Activated B cell treated with CpG ODN at 0.5 μM for 24 hours (primary cell): ENCODE measurements around the gene ARMC3. TPM values are rescaled to one million over a fixed set of nuclear protein-coding genes. Genes with fewer than 3 reads are reported as not detected.

Source experiments
- ATAC-seq: fragments of 200-7000 bp; cut with Tn5 transposase; one replicate; pipeline ENCODE4 v1.10.0; 2021; ENCODE audit warnings: low read depth, mild to moderate bottlenecking, moderate library complexity
- CTCF ChIA-PET: fragments of 350-600 bp; sonication (Branson Sonifier 250); formaldehyde crosslinking; loops from one replicate; lab custom pipeline; 2021; ENCODE audit warnings: antibody characterized with exemption; lab: Charles Lee
- POLR2A ChIA-PET: fragments of 350-600 bp; sonication (Branson Sonifier 250); formaldehyde crosslinking; loops from one replicate; lab custom pipeline; 2021; ENCODE audit warnings: antibody characterized with exemption; lab: Charles Lee
- DNase-seq: peaks from one replicate; pipeline ENCODE4 v3.0.0; 2022
- H3K27ac Mint-ChIP-seq: one replicate; pipeline ENCODE4 v1.8.0; 2020; ENCODE audit warnings: mixed read lengths
- H3K27me3 Mint-ChIP-seq: one replicate; pipeline ENCODE4 v1.8.0; 2021; ENCODE audit warnings: mixed read lengths
- H3K36me3 Mint-ChIP-seq: one replicate; pipeline ENCODE4 v1.8.0; 2021; ENCODE audit warnings: low read depth, mixed read lengths
- H3K4me1 Mint-ChIP-seq: one replicate; pipeline ENCODE4 v1.8.0; 2021; ENCODE audit warnings: mixed read lengths
- H3K4me3 Mint-ChIP-seq: one replicate; pipeline ENCODE4 v1.8.0; 2020; ENCODE audit warnings: mild to moderate bottlenecking, mixed read lengths
- H3K9me3 Mint-ChIP-seq: one replicate; pipeline ENCODE4 v1.8.0; 2020; ENCODE audit warnings: mixed read lengths
- intact Hi-C: fragments of 100-400 bp; cut with micrococcal nuclease; formaldehyde crosslinking; loops from one replicate; pipeline ENCODE4 v1.15.1; 2024
- total RNA-seq: library from RNA; stranded (reverse); gene quantifications from 2 replicates; pipeline ENCODE4 v1.2.3, GENCODE V29; 2022
- TF ChIP-seq, protein P1 (sequence below): fragments of 200-600 bp; IDR thresholded peaks from one replicate; pipeline ENCODE4 v1.8.0; 2022; ENCODE audit warnings: antibody characterized with exemption, mild to moderate bottlenecking

The ARMC3 gene
- total RNA-seq, 1 donor from 2014 or later: not detected

GRCh38 chr10:22931948-22932347 lies 4.1 kb downstream of the ARMC3 start:
- no peak for DNase-seq
- H3K27ac Mint-ChIP-seq: no peak overlapping the region

GRCh38 chr10:22932626-22933370 lies 4.9 kb downstream of the ARMC3 start:
- peaks cover 21% of the 10 kb centered on the region for H3K4me1 Mint-ChIP-seq
- H3K36me3 Mint-ChIP-seq: no peaks in the 10 kb centered on the region
- TF ChIP-seq, protein P1, sequence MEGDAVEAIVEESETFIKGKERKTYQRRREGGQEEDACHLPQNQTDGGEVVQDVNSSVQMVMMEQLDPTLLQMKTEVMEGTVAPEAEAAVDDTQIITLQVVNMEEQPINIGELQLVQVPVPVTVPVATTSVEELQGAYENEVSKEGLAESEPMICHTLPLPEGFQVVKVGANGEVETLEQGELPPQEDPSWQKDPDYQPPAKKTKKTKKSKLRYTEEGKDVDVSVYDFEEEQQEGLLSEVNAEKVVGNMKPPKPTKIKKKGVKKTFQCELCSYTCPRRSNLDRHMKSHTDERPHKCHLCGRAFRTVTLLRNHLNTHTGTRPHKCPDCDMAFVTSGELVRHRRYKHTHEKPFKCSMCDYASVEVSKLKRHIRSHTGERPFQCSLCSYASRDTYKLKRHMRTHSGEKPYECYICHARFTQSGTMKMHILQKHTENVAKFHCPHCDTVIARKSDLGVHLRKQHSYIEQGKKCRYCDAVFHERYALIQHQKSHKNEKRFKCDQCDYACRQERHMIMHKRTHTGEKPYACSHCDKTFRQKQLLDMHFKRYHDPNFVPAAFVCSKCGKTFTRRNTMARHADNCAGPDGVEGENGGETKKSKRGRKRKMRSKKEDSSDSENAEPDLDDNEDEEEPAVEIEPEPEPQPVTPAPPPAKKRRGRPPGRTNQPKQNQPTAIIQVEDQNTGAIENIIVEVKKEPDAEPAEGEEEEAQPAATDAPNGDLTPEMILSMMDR: no peak
- DNase-seq (no peak), ATAC-seq (no peak)
- H3K27me3 Mint-ChIP-seq: no peaks in the 10 kb centered on the region
- no peak overlapping the region for H3K4me3 Mint-ChIP-seq
- no peak overlapping the region for H3K27ac Mint-ChIP-seq
- H3K9me3 Mint-ChIP-seq: no peaks in the 10 kb centered on the region
- intact Hi-C loops: loop anchor here (5.0 kb wide), 1 partner anchor 210 kb away; no protein-coding TSS in a partner anchor
- ChIA-PET CTCF (no interaction called here), POLR2A (interaction anchor here (0.6 kb wide), 1 partner anchor 459 kb away, joined by 3 read pairs; no protein-coding TSS in a partner anchor)

More at GRCh38 chr10:22931948-22932347, 4.1 kb downstream of the ARMC3 start:
- intact Hi-C loops: loop anchor here (5.0 kb wide), 1 partner anchor 210 kb away; no protein-coding TSS in a partner anchor
- Mint-ChIP-seq H3K4me1 (peaks cover 21% of the 10 kb centered on the region), H3K4me3 (no peak overlapping the region), H3K9me3 (no peaks in the 10 kb centered on the region), H3K36me3 (no peaks in the 10 kb centered on the region), H3K27me3 (no peaks in the 10 kb centered on the region)
- ChIA-PET POLR2A (interaction anchor here (0.6 kb wide), 1 partner anchor 460 kb away, joined by 3 read pairs; no protein-coding TSS in a partner anchor), CTCF (no interaction called here)
- TF ChIP-seq, protein P1: no peak
- ATAC-seq: no peak

- H3K27ac Mint-ChIP-seq: no peak overlapping the region
- POLR2A ChIA-PET: no interaction called here
- no peaks in the 10 kb centered on the region for H3K27me3 Mint-ChIP-seq
- no peaks in the 10 kb centered on the region for H3K9me3 Mint-ChIP-seq
- no peaks in the 10 kb centered on the region for H3K36me3 Mint-ChIP-seq
- TF ChIP-seq, protein P1: no peak
- CTCF ChIA-PET: no interaction called here
- H3K4me3 Mint-ChIP-seq: no peak overlapping the region
- H3K4me1 Mint-ChIP-seq: peaks cover 21% of the 10 kb centered on the region
- DNase-seq: no peak
- intact Hi-C loops: loop anchor here (5.0 kb wide), 1 partner anchor 212 kb away; no protein-coding TSS in a partner anchor
- ATAC-seq: no peak
Observed at GRCh38 chr10:22934726-22935125, 6.9 kb downstream of the ARMC3 start.

- ChIA-PET CTCF (no interaction called here), POLR2A (interaction anchor here (0.7 kb wide), 1 partner anchor 613 kb away, joined by 9 read pairs; no protein-coding TSS in a partner anchor)
- no peaks in the 10 kb centered on the region for H3K36me3 Mint-ChIP-seq
- no peak overlapping the region for H3K27ac Mint-ChIP-seq
- DNase-seq (no peak), ATAC-seq (no peak)
- peaks cover 11% of the 10 kb centered on the region for H3K9me3 Mint-ChIP-seq
- no peaks in the 10 kb centered on the region for H3K4me1 Mint-ChIP-seq
- intact Hi-C loops: no loop called here
- no peak overlapping the region for H3K4me3 Mint-ChIP-seq
- TF ChIP-seq, protein P1: no peak
- peaks cover 10% of the 10 kb centered on the region for H3K27me3 Mint-ChIP-seq
Observed at GRCh38 chr10:22942437-22942836, 14.6 kb downstream of the ARMC3 start.

DNA sequence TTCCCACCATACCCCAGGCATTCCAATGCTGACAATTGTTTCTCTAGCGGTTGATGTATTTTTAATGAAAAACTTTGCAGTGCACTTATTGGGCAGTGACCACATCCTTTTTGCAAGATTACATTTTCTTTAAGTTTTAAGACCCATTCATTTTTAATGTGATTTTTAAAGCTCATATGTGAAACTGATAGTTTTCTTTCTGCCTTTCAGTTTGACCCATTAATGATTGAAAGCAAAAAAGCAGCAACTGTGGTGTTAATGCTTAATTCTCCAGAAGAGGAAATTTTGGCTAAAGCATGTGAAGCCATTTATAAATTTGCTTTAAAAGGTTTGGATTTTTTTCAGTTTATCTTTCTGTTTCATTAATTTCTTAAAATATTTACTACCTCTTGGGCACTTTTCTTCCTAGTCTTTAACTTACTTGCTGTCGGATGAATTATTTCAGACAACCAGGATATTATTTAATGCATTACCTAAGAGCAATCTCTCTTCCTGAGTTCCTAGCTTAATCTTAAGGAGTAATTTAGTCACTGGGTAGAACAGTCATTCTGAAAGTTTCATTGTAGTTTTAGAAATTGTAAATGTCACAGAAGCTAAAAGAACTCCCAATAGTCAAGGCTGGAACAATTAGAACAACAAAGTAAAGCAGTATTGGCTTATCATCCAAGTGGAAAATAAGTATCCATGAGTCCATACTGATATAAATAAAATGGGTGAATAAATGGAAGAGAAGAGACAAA lies 18.3 kb downstream of the ARMC3 start:
- intact Hi-C loops: no loop called here
- CTCF ChIA-PET: no interaction called here
- Mint-ChIP-seq H3K9me3 (peaks cover 23% of the 10 kb centered on the region), H3K36me3 (no peaks in the 10 kb centered on the region), H3K4me1 (no peaks in the 10 kb centered on the region), H3K4me3 (no peak overlapping the region), H3K27ac (no peak overlapping the region), H3K27me3 (peaks cover 10% of the 10 kb centered on the region)
- POLR2A ChIA-PET: no interaction called here
- DNase-seq: no peak
- no peak for ATAC-seq
- TF ChIP-seq, protein P1: no peak
